HG02642 (cell line): ENCODE data around the gene KATNAL1.

ENCODE experiments used
- ATAC-seq: cut with Tn5 transposase; IDR thresholded peaks from one replicate; pipeline ENCODE4 v1.9.1; 2021; ENCODE audit warnings: mild to moderate bottlenecking; ENCODE audit not compliant: unreplicated experiment, poor library complexity

The KATNAL1 gene

GRCh38 chr13:30333616-30334015 lies 26.3 kb upstream of the KATNAL1 start:
- ATAC-seq = no peak

DNA sequence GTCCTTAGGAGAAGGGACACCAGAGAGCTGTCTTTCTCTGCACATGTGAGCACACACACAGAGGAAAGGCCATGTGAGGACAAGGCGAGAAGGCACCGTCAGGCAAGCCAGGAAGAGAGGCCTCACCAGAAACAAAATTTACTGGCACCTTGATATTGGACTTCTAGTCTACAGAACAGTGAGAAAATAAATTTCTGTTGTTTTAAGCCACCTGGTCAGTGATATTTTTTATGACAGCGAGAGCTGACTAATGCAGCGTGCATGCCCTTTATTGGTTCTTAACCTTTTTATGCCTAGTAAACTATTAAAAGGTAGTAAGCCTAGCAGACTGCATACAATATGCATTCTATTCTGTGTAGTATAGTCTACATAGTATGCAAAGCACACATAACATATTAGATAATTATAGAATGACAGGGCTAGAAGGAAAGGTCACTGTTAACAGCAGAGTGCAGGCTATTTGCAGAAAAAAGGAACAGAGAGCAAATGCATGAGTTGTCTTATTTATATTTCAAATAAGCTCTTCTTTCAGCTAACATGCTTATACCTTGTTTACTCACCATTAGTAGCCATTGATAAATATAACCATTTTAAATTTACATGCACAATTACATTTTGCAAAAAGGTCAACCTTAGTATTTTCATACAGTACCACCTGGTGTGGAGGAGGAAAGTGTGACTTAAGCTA lies 25.2 kb upstream of the KATNAL1 start:
- ATAC-seq = peak; percentile 71

DNA sequence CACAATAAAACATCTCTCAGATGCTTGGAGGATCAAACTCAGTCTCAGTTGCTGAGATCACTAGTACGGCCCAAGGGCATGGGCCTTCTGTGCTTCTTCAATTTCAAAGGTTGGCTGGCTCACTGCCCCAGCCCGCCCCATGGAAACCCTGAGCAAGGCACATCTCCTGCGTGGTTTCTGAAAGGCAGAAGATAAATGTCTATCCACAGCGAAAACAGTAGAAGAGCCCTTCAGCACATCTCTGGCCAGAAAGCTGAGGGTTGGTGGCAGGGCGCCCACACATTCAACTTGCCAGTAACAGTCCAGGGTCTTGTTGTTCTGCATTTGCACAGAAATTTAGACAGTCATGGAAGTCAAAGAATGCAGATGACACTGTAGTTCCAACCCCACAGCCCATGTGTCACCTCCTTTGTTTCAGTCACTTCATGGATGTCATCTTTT lies 24.0 kb upstream of the KATNAL1 start:
- no peak for ATAC-seq

GRCh38 chr13:30329009-30329585 lies 21.7 kb upstream of the KATNAL1 start:
- no peak for ATAC-seq

DNA sequence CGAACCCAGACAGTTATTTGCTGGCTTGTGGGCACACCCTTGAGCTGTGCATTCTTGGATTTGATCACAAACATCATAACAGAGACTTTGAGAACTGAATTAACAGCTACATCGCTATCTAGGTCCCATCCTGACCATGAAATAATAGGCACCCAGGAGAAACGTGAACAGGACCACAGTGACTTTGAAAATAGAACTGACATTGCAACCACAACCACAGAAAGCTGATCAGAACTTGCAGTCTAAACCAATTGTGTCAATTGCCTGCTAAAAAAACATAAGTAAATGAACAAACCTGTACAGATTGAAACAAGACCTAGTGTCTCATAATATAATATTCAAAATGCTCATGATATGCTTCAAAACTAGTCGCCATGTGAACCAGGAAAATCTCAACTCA lies 18.3 kb upstream of the KATNAL1 start:
- ATAC-seq = no peak

- no peak for ATAC-seq
These were observed 16.2 kb upstream of the KATNAL1 start for GRCh38 chr13:30323524-30323923.

- no peak for ATAC-seq
These were observed 15.1 kb upstream of the KATNAL1 start for GRCh38 chr13:30322428-30322827.

DNA sequence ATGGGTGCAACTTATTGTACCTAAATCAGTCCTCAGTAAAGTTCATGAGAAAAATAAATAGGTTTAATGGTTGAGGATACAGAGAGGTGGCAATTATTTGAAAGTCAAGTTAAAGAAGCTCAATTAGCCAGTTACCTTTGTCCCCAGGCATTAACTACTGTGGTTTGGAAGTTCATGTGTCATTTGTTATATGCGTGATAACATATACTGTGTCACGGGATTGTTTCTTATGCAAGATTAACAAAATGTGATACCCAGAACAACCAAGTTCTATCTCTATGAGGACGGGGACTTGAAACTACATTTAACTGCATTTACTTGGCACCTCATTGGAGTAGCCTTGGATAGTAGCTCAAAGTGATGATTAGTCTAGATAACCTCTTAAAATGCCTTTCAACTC lies 13.9 kb upstream of the KATNAL1 start:
- ATAC-seq = no peak

GRCh38 chr13:30319655-30320054 lies 12.3 kb upstream of the KATNAL1 start:
- ATAC-seq = no peak

DNA sequence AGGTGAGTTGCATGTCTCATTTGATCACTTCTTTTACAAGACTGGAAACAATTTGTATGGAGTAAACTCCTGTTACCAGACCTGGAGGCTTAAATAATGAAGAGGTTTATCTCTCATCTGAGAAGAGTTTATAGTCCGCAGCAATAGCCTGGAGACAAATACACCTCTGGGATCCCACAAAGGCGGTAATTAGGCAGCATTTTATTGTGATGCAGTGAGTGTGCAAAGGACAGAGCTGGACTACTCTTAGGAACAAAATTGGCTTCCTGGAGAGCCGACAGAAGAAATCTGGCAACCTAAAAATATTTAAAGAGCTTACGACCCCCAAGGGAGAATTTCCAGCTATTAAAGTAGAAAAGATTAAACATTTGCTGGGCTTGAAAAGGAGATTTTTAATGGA lies 11.8 kb upstream of the KATNAL1 start:
- no peak for ATAC-seq

DNA sequence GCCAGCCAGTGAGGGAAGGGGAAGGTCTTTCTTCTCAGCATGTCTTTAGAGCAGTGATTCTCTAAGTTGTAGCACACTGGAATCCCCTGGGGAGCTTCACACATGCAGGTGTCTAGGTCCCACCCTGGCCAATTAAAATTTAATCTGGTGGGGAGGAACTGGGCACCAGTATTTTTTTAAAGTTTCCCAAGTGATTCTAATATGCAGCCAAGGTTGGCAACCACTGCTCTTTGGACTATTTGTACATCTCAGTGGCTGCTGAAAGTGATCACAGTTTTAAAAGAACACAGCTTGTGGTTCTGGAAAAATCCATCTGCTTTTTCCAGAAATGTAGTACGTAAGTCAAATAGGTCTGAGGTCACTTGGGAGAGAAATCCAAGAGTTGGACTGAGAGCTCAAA lies 10.7 kb upstream of the KATNAL1 start:
- no peak for ATAC-seq

- no peak for ATAC-seq
These were observed 7.2 kb upstream of the KATNAL1 start for GRCh38 chr13:30314562-30314961.

- ATAC-seq = no peak
These were observed 6.7 kb upstream of the KATNAL1 start for GRCh38 chr13:30314069-30314468.

DNA sequence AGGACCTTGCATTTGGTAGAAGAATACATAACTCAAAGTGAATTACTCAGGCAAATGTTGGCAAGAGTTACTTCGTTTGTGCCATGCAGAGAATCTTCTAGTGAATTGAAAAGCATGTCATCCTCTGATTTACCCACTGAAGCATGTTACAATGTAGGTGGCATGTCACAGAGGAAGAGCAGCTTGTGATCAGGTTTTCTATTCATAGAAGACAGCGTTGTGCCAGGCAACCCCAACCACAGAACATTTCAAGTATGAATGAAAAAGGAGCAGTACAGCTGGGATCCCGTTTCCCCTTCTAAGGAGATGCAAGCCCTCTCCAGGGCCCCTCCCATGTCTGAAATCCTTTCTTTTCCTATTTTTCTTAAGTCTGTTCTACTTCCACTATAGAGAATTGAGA lies 6.0 kb upstream of the KATNAL1 start:
- no peak for ATAC-seq

GRCh38 chr13:30312904-30313303 lies 5.6 kb upstream of the KATNAL1 start:
- no peak for ATAC-seq

DNA sequence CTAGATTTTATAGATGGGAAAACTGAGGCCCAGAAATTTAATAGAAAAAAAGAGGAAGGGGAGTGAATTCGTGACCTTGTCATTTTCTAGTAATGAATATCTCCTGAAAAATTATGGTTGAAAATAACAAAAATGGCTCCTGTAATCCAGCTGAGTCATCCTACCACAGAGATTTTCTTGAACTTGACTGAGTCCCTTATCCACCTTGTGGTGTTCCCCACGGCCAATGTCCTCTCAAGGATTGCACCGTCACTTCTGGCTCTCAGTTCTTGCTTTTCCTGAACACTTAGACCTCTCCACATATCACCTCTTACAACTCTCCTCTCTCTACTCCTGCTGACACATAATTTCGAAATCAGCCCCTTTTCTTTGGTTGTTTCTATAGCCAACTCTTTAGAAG lies 1.2 kb upstream of the KATNAL1 start:
- no peak for ATAC-seq

GRCh38 chr13:30307971-30308290 lies 580 bp upstream of the KATNAL1 start:
- ATAC-seq = no peak

DNA sequence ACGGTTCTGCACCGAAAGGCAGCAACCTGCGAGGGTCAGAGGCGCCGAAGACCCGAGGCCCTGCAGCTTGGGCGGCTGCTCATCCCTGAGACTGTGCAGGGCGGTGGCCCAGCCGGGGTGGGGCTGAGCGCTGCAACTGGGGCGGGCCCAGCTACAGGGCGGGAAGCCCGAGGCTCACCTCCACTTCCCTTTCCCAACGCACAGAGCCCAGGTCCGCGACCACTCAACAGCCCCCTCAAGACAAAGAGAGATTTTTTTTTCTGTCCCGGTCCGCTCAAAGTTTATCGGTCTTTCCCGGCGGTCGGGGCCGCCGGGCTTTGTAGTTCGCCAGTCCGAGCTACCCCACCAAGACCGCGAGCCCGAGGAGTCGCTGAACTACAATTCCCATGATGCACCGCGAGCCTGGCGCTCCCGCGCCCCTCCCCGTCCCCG lies 573 bp downstream of the KATNAL1 start:
- peak; percentile 89 for ATAC-seq

- ATAC-seq = no peak
These were observed 1.8 kb downstream of the KATNAL1 start for GRCh38 chr13:30305456-30305970.

DNA sequence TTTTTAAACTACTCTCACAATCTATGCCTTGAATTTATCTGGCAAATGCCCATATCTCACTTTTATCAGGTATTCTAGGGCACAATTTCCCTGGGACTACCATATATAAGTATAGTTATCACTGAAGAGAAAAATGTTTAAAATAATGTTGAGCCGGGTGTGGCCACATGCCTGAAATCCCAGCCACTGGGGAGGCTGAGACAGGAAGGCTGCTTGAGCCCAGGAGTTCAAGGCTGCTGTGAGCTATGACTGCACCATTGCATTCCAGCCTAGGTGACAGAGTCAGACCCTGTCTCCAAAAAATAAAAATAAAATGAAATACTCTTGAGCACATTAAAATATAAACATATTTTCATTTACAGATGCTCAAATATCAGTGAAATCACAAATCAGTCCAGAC lies 4.1 kb downstream of the KATNAL1 start:
- ATAC-seq = no peak

DNA sequence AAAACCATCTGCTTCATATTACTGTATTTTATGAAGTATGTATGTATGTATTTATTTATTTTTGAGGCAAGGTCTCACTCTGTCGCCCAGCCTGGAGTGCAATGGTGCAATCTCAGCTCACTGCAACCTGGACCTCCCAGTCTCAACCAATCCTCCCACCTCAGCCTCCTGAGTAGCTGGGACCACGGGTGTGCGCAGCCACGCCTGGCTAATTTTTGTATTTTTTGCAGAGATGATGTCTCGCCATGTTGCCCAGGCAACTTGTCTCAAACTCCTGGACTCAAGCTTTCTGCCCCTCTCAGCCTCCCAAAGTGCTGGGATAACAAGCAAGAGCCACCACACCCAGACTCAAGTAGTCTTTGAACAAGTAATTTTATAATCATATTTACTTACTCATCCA lies 5.5 kb downstream of the KATNAL1 start:
- no peak for ATAC-seq

DNA sequence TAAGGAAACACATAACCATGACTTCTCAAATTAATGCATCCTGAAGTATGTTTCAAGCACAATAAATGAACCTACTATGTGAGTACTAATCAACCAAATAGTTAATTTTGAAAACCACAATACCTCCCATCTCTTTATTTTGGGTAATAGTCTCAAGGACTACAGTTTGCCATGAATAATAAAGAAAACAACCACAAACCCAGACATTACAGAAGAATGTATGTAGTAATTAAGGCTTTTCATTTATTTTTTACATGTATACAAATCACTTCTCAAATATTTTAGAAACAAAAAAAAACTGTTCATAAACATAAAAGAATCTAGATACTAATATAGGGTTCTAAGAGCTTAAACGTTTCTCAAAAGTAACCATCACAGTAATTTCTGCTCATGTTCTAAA lies 6.8 kb downstream of the KATNAL1 start:
- ATAC-seq = no peak
